SK-N-SH (cell line): ENCODE data around the gene XRCC5.
A peak's percentile ranks its signal among the peaks of the same experiment; 100 is the strongest.

ENCODE experiments used
- CTCF ChIP-seq: fragments of 200-600 bp; sonication (generic); IDR thresholded peaks from 2 replicates; pipeline ENCODE4 v1.6.1; 2017; ENCODE audit warnings: antibody characterized with exemption, mild to moderate bottlenecking, moderate library complexity
- EP300 ChIP-seq, 2 experiments: IDR thresholded peaks; 2 replicates each; pipeline versions ENCODE4 v1.4.0 to v1.6.1; 2012; ENCODE audit warnings: borderline replicate concordance in 1 of 2, low read depth in 1 of 2, low read length in 1 of 2
- EZH2phosphoT487 ChIP-seq: fragments of 200-600 bp; sonication (generic); IDR thresholded peaks from 2 replicates; pipeline ENCODE4 v1.6.1; 2017; ENCODE audit warnings: low read depth, mixed run types, mild to moderate bottlenecking, antibody characterized with exemption, moderate library complexity, borderline replicate concordance
- FOXM1 ChIP-seq: IDR thresholded peaks from 2 replicates; pipeline ENCODE4 v1.4.0; 2012; ENCODE audit warnings: low read depth, mild to moderate bottlenecking
- JUND ChIP-seq: IDR thresholded peaks from 2 replicates; pipeline ENCODE4 v1.4.0; 2012
- REST ChIP-seq: IDR thresholded peaks from 2 replicates; pipeline ENCODE4 v1.6.1; 2012; ENCODE audit warnings: mild to moderate bottlenecking, low read depth, low read length, moderate library complexity
- SIN3A ChIP-seq: IDR thresholded peaks from 2 replicates; pipeline ENCODE4 v1.6.1; 2012; ENCODE audit warnings: low read depth, mild to moderate bottlenecking, low read length, moderate library complexity, borderline replicate concordance
- TAF1 ChIP-seq: IDR thresholded peaks from 2 replicates; pipeline ENCODE4 v1.6.1; 2012; ENCODE audit warnings: low read depth, mild to moderate bottlenecking, low read length, moderate library complexity, borderline replicate concordance

- TF ChIP-seq FOXM1 (no peak), CTCF (peak; percentile 46), REST (no peak), EP300 (IDR thresholded peaks at IDR 0.05; ENCODE audit: borderline replicate concordance in 1 of 2, low read depth in 1 of 2, low read length in 1 of 2) (no peak), SIN3A (no peak), TAF1 (no peak), EZH2phosphoT487 (no peak), JUND (no peak)
Measured at GRCh38 chr2:216151313-216152025, 42.3 kb downstream of the XRCC5 start.
